Tibial artery (tissue), 4 donors: Measurements from ENCODE around the gene PRF1.
"Not testable (repeated sequence)": the region's sequence is repeated elsewhere in the genome, so short reads cannot be mapped to it uniquely, and the experiment has no call there.

Experiments
- DNase-seq, 2 donors: peaks; one replicate each; pipeline ENCODE4 v3.0.0-alpha.2; 2019
- H3K27ac ChIP-seq, 2 donors: fragments of 200-600 bp; sonication (generic) in 1 of 2; 1 replicate in 1 of 2; 2 replicates in 1 of 2; pipeline ENCODE4 v1.5.1; 2018 to 2019; ENCODE audit warnings: mild to moderate bottlenecking in 1 of 2
- H3K27me3 ChIP-seq, 2 donors: fragments of 200-600 bp; sonication (generic) in 1 of 2; one replicate each; pipeline versions ENCODE4 v1.5.1 to v1.6.0; 2016 to 2019
- H3K36me3 ChIP-seq, 3 donors: fragments of 200-600 bp; sonication (generic) in 2 of 3; one replicate each; pipeline ENCODE4 v1.5.1; 2016 to 2019; ENCODE audit warnings: mild to moderate bottlenecking in 2 of 3
- H3K4me1 ChIP-seq, 4 donors: fragments of 200-600 bp; sonication (generic) in 2 of 4; 1 replicate in 3 of 4; 2 replicates in 1 of 4; pipeline ENCODE4 v1.5.1; 2016 to 2019
- H3K4me3 ChIP-seq, 2 donors: fragments of 200-600 bp; sonication (generic) in 1 of 2; 1 replicate in 1 of 2; 2 replicates in 1 of 2; pipeline ENCODE4 v1.5.1; 2018 to 2019; ENCODE audit warnings: mild to moderate bottlenecking in 2 of 2
- H3K9me3 ChIP-seq, 3 donors: fragments of 200-600 bp; sonication (generic) in 1 of 3; one replicate each; pipeline ENCODE4 v1.5.1; 2016 to 2019
- intact Hi-C: fragments of 100-400 bp; cut with DNase I; formaldehyde crosslinking; loops from one replicate; pipeline ENCODE4 v1.15.0; 2023; ENCODE audit warnings: low total_unique reads
- TF ChIP-seq, protein P1 (sequence below), 2 experiments: fragments of 200-600 bp in 1 of 2; fragments of 450-650 bp in 1 of 2; IDR thresholded peaks; one replicate each; pipeline ENCODE4 v1.5.1; 2017 to 2019; ENCODE audit warnings: antibody characterized with exemption in 2 of 2, mild to moderate bottlenecking in 1 of 2, moderate library complexity in 1 of 2

The PRF1 gene

DNA sequence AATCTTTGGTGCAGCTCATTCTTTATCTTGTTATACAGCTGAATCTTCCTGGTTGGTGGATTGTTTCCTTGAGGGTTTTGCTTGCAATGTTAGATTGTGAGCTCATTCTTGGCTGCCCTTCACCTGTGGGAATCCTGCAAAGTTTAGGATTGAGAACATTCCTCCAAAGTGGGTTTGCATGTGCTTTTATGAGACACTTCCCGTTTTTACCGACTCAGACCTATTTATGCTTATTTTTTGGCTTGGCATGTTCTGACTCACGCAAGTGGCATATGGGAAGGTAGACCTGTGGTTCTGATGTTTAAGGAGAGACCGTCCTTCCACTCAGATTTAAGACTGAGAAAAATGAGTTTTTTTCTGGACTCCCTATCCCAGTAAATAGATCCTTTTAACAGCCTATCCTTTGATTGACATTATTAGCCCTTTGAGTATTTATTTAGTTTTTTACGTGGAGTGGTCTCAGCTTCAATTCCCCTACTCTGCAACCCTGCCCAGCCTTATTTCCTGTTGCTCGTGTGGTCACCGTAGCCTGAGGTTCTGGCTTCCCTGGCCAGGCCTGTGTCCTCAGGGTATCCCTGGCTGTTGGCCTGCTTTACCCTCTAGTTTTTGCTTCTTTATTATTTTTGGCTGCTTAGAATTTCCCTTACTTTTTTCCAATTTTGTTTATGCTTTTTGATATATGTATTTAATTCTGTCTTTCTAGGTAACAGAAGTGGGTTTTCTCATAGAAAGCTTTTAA is 13.4 kb upstream of the PRF1 start:
- DNase-seq: no peak
- no peak overlapping the region for H3K4me3 ChIP-seq
- no peaks in the 10 kb centered on the region for H3K27me3 ChIP-seq
- intact Hi-C loops: no loop called here
- no peaks in the 10 kb centered on the region for H3K4me1 ChIP-seq
- TF ChIP-seq, protein P1, sequence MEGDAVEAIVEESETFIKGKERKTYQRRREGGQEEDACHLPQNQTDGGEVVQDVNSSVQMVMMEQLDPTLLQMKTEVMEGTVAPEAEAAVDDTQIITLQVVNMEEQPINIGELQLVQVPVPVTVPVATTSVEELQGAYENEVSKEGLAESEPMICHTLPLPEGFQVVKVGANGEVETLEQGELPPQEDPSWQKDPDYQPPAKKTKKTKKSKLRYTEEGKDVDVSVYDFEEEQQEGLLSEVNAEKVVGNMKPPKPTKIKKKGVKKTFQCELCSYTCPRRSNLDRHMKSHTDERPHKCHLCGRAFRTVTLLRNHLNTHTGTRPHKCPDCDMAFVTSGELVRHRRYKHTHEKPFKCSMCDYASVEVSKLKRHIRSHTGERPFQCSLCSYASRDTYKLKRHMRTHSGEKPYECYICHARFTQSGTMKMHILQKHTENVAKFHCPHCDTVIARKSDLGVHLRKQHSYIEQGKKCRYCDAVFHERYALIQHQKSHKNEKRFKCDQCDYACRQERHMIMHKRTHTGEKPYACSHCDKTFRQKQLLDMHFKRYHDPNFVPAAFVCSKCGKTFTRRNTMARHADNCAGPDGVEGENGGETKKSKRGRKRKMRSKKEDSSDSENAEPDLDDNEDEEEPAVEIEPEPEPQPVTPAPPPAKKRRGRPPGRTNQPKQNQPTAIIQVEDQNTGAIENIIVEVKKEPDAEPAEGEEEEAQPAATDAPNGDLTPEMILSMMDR (IDR thresholded peaks at IDR 0.05): no peak
- H3K36me3 ChIP-seq: no peaks in the 10 kb centered on the region
- no peak overlapping the region for H3K27ac ChIP-seq
- H3K9me3 ChIP-seq: peaks cover 0 to 18% (median 12%) of the 10 kb centered on the region in 3 donors

- peaks cover 0 to 13% (median 5%) of the 10 kb centered on the region in 3 donors for H3K9me3 ChIP-seq
- no peak overlapping the region for H3K4me3 ChIP-seq
- DNase-seq: no peak
- TF ChIP-seq, protein P1 (IDR thresholded peaks at IDR 0.05): no peak
- no peak overlapping the region for H3K27ac ChIP-seq
- H3K27me3 ChIP-seq: no peaks in the 10 kb centered on the region
- no peaks in the 10 kb centered on the region for H3K36me3 ChIP-seq
- intact Hi-C loops: no loop called here
- H3K4me1 ChIP-seq: no peaks in the 10 kb centered on the region
Observed at GRCh38 chr10:70615211-70615610, 12.7 kb upstream of the PRF1 start.

DNA sequence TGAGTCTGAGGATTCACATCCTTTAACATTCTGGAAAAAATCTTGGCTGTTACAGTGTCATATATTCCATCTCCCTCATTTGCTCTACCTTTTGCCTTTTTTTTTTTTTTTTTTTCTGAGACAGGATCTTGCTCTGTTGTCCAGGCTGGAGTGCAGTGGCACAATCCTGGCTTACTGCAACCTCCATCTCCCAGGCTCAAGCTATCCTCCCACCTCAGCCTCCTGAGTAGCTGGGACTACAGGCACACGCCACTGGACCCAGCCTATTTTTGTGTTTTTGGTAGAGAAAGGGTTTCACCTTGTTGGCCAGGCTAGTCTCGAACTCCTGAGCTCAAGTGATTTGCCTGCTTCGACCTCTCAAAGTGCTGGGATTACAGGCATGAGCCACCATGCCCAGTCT is 11.8 kb upstream of the PRF1 start:
- H3K9me3 ChIP-seq, H3K27ac ChIP-seq, H3K27me3 ChIP-seq, intact Hi-C loops, H3K4me3 ChIP-seq, H3K36me3 ChIP-seq, DNase-seq, H3K4me1 ChIP-seq: not testable (repeated sequence)

DNA sequence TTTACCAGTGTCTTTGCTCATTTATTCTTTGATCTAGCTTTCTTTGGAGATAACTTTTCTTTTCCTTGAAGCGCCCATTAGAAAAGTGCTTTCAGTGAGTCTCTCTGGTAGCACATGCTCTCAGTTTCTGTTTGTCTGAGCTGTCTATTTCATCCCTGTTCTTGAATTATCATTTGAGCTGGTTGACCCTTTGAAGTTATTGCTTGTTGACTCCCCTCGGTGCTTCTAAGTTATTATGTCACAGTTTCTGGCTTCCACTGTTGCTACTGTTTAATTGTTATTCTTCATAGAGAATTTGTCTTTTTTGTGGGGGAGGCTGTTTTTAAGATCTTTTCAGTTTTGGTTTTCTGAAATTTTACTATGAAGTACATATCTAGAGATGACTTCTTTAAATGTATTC is 11.4 kb upstream of the PRF1 start:
- DNase-seq: no peak
- H3K27me3 ChIP-seq: no peaks in the 10 kb centered on the region
- TF ChIP-seq, protein P1 (IDR thresholded peaks at IDR 0.05): no peak
- intact Hi-C loops: no loop called here
- H3K36me3 ChIP-seq: no peaks in the 10 kb centered on the region
- peaks cover 0 to 4% (median 0%) of the 10 kb centered on the region in 3 donors for H3K9me3 ChIP-seq
- no peak overlapping the region for H3K27ac ChIP-seq
- no peak overlapping the region for H3K4me3 ChIP-seq
- H3K4me1 ChIP-seq: no peaks in the 10 kb centered on the region

DNA sequence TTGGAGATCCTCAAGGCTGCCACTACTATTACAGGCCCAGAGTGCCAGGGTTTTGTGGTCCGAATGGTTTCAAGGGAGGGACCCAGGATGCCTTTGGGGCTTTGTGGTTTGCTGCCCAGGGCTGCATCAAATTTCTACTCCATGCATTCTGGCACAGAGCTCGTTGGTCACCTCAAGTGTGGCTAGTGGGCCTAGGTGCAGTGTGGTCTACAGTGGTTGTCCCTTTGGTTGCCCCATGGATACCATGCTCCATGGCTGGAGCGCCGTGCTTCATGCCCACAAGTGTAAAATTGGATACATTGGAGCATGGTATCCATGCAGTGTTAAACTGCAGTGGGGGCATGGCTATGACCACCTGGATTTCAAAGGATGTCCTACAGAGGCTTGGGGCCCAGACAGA is 5.4 kb upstream of the PRF1 start:
- TF ChIP-seq, protein P1 (IDR thresholded peaks at IDR 0.05): no peak

GRCh38 chr10:70605161-70605560 is 2.6 kb upstream of the PRF1 start:
- intact Hi-C loops: no loop called here
- Histone ChIP-seq H3K27me3 (no peaks in the 10 kb centered on the region), H3K27ac (no peak overlapping the region), H3K4me3 (no peak overlapping the region), H3K36me3 (no peaks in the 10 kb centered on the region), H3K4me1 (no peaks in the 10 kb centered on the region), H3K9me3 (no peaks in the 10 kb centered on the region)
- no peak for DNase-seq
- TF ChIP-seq, protein P1 (IDR thresholded peaks at IDR 0.05): no peak

More for the DNA sequence above, 5.4 kb upstream of the PRF1 start:
- Histone ChIP-seq H3K27me3 (no peaks in the 10 kb centered on the region), H3K4me1 (no peaks in the 10 kb centered on the region), H3K36me3 (no peaks in the 10 kb centered on the region), H3K27ac (no peak overlapping the region), H3K9me3 (no peaks in the 10 kb centered on the region), H3K4me3 (no peak overlapping the region)
- DNase-seq: no peak
- intact Hi-C loops: no loop called here
